ENCODE results near the gene PDZD2.
"Not testable (repeated sequence)": the region's sequence is repeated elsewhere in the genome, so short reads cannot be mapped to it uniquely, and the experiment has no call there.

PDZD2 gene

GRCh38 chr5:32057187-32058096 is 418.5 kb downstream of the PDZD2 start:
- no peak for DNase-seq

- no peak for DNase-seq
These were observed 419.2 kb downstream of the PDZD2 start for GRCh38 chr5:32058101-32058500.

- DNase-seq = no peak
These were observed 420.1 kb downstream of the PDZD2 start for GRCh38 chr5:32058997-32059396.

- no peak for DNase-seq
These were observed 421.0 kb downstream of the PDZD2 start for GRCh38 chr5:32059761-32060530.

GRCh38 chr5:32061236-32061635 is 422.3 kb downstream of the PDZD2 start:
- no peak for DNase-seq

- DNase-seq = no peak
These were observed 427.5 kb downstream of the PDZD2 start for GRCh38 chr5:32066448-32066847.

- DNase-seq = no peak
These were observed 429.0 kb downstream of the PDZD2 start for GRCh38 chr5:32067774-32068470.

GRCh38 chr5:32068561-32068960 is 429.6 kb downstream of the PDZD2 start:
- no peak for DNase-seq

GRCh38 chr5:32069396-32069795 is 430.5 kb downstream of the PDZD2 start:
- no peak for DNase-seq

- no peak for DNase-seq
These were observed 432.5 kb downstream of the PDZD2 start for GRCh38 chr5:32071351-32071944.

GRCh38 chr5:32072054-32072453 is 433.1 kb downstream of the PDZD2 start:
- DNase-seq = no peak

GRCh38 chr5:32074401-32074800 is 435.5 kb downstream of the PDZD2 start:
- no peak for DNase-seq

- peak; percentile 50 to 53 for DNase-seq
These were observed 438.1 kb downstream of the PDZD2 start for GRCh38 chr5:32076699-32077695.

- not testable (repeated sequence) for DNase-seq
These were observed 439.9 kb downstream of the PDZD2 start for GRCh38 chr5:32078855-32079254.

- not testable (repeated sequence) for DNase-seq
These were observed 441.6 kb downstream of the PDZD2 start for GRCh38 chr5:32080565-32080964.

- DNase-seq = no peak
These were observed 443.8 kb downstream of the PDZD2 start for GRCh38 chr5:32082701-32083100.

- no peak for DNase-seq
These were observed 445.1 kb downstream of the PDZD2 start for GRCh38 chr5:32083981-32084430.

- DNase-seq = no peak
These were observed 448.5 kb downstream of the PDZD2 start for GRCh38 chr5:32087086-32088082.

GRCh38 chr5:32088214-32088613 is 449.3 kb downstream of the PDZD2 start:
- no peak for DNase-seq
